MCF 10A (cell line): Measurements from ENCODE around the gene RRM2. TPM values are rescaled to one million over a fixed set of nuclear protein-coding genes. Genes with fewer than 3 reads are reported as not detected.
A peak's percentile ranks its signal among the peaks of the same experiment; 100 is the strongest.

Source experiments
- BruUV-seq: library from RNA; stranded (reverse); fragments of 400-500 nt; replicated peaks from 2 replicates; lab custom pipeline; 2021; lab: Mats Ljungman, UMichigan
- CTCF ChIA-PET: fragments of 300-600 bp; sonication (Branson Sonifier 250); formaldehyde crosslinking; extraction: SDS; loops from one replicate; lab custom pipeline; 2021; ENCODE audit warnings: antibody characterized with exemption, inconsistent platforms; lab: Yijun Ruan, JAX
- POLR2A ChIA-PET: fragments of 300-600, 350-650 bp; sonication (Branson Sonifier 250); formaldehyde crosslinking; extraction: SDS; loops from one replicate; lab custom pipeline; 2020; ENCODE audit warnings: antibody characterized with exemption, inconsistent platforms; lab: Yijun Ruan, JAX
- DNase-seq: peaks from one replicate; pipeline ENCODE4 v3.0.0-alpha.2; 2018; ENCODE audit not compliant: unreplicated experiment
- H3K27ac Mint-ChIP-seq: one replicate; pipeline ENCODE4 v1.8.0; 2022; ENCODE audit warnings: mild to moderate bottlenecking, low read depth, mixed read lengths; ENCODE audit not compliant: unreplicated experiment
- H3K27me3 Mint-ChIP-seq: one replicate; pipeline ENCODE4 v1.8.0; 2022; ENCODE audit warnings: mixed read lengths; ENCODE audit not compliant: insufficient read depth, unreplicated experiment
- H3K36me3 Mint-ChIP-seq: one replicate; pipeline ENCODE4 v1.8.0; 2022; ENCODE audit warnings: mild to moderate bottlenecking, moderate library complexity, mixed read lengths; ENCODE audit not compliant: insufficient read depth, unreplicated experiment
- H3K4me1 Mint-ChIP-seq: one replicate; pipeline ENCODE4 v1.8.0; 2022; ENCODE audit warnings: mixed read lengths; ENCODE audit not compliant: insufficient read depth, unreplicated experiment
- H3K4me3 Mint-ChIP-seq: one replicate; pipeline ENCODE4 v1.8.0; 2022; ENCODE audit warnings: mild to moderate bottlenecking, moderate library complexity, mixed read lengths; ENCODE audit not compliant: unreplicated experiment
- H3K9me3 Mint-ChIP-seq: one replicate; pipeline ENCODE4 v1.8.0; 2022; ENCODE audit warnings: mixed read lengths; ENCODE audit not compliant: unreplicated experiment
- intact Hi-C: fragments of 100-400 bp; cut with micrococcal nuclease; formaldehyde crosslinking; loops from 2 replicates; pipeline ENCODE4 v1.14.1; 2022
- total RNA-seq: library from RNA; stranded (reverse); gene quantifications from 2 replicates; pipeline ENCODE4 v1.2.3, GENCODE V29; 2022
- TF ChIP-seq, protein P1 (sequence below): fragments of 200-600 bp; IDR thresholded peaks from one replicate; pipeline ENCODE4 v1.8.0; 2022; ENCODE audit warnings: antibody characterized with exemption, mild to moderate bottlenecking; ENCODE audit not compliant: unreplicated experiment

The RRM2 gene
- total RNA-seq, 1 experiment from 2014 or later: 41.8 TPM

DNA sequence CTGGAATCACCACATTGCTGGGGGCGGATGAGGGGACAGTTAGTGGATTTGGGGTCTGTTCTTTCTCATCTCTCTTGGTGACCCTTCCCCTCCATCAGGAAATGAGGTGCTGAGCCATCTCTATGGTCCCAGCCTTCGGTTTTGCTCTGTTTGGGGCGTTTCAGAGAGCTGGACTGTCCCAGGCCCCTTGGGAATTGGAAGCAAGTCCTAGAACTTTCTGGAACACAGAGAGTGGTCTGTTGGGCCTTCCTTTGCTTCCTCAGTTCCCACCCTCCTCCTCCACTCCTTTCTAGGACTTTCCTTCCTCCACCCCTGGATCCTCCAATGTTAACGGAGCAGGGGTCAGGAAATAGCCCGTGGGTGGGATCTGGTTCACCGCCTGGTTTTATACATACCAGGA is 17.0 kb downstream of the RRM2 start:
- Mint-ChIP-seq H3K4me3 (no peak overlapping the region), H3K36me3 (peaks cover 4% of the 10 kb centered on the region), H3K4me1 (peaks cover 13% of the 10 kb centered on the region), H3K27ac (no peak overlapping the region), H3K27me3 (no peaks in the 10 kb centered on the region), H3K9me3 (no peaks in the 10 kb centered on the region)
- no TSS peak for BruUV-seq
- intact Hi-C loops: loop anchor here (5.0 kb wide), 1 partner anchor 163 kb away; the partner anchor contains the start of gene HPCAL1
- CTCF ChIA-PET: interaction anchor here (0.7 to 5.7 kb wide), 9 partner anchors 9 to 307 kb away, joined by 3 to 85 read pairs (median 4); no protein-coding TSS in a partner anchor
- POLR2A ChIA-PET: interaction anchor here (0.7 to 4.5 kb wide), 3 partner anchors 9 to 292 kb away, joined by 3 to 10 read pairs (median 3); no protein-coding TSS in a partner anchor
- no peak for DNase-seq
- TF ChIP-seq, protein P1, sequence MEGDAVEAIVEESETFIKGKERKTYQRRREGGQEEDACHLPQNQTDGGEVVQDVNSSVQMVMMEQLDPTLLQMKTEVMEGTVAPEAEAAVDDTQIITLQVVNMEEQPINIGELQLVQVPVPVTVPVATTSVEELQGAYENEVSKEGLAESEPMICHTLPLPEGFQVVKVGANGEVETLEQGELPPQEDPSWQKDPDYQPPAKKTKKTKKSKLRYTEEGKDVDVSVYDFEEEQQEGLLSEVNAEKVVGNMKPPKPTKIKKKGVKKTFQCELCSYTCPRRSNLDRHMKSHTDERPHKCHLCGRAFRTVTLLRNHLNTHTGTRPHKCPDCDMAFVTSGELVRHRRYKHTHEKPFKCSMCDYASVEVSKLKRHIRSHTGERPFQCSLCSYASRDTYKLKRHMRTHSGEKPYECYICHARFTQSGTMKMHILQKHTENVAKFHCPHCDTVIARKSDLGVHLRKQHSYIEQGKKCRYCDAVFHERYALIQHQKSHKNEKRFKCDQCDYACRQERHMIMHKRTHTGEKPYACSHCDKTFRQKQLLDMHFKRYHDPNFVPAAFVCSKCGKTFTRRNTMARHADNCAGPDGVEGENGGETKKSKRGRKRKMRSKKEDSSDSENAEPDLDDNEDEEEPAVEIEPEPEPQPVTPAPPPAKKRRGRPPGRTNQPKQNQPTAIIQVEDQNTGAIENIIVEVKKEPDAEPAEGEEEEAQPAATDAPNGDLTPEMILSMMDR: no peak

DNA sequence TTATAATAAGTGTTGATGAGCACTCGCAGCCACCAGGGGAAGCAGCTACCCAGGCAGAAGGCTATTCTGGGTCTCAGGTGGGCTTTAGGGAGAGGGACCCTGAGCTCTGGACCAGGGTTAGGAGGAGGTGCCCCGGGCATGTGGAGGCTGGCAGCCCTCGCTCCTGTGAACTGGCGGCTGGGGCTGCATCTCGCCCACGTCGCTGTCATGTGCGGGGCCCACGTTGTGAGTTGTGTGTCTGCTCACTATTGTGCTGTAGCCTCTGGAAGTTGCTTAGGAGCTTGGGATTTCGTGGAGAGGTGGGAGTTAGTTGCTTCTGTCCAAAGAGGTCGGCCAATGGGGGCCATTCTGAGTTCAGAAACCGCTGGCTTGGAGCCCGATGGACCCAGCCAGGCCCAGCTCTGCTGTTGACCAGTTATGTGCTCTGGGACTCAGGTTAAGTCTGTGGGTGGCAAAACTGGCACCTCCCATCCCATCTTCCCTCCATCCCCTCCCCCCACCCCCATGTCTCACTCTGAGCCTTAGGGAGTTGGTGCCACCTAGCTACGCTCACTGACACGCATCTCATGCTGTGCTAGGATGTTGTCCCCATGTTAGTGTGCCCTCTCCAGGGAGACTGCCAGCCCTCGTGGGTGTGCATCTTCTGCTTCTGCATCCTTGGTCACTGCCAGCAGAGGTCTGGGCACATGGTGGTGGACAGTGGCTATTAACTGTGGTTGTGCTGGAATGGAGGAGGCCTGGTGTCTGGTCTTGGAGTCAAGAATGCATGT is 18.5 kb downstream of the RRM2 start:
- Mint-ChIP-seq H3K27me3 (no peaks in the 10 kb centered on the region), H3K4me3 (no peak overlapping the region), H3K27ac (no peak overlapping the region), H3K36me3 (peaks cover 4% of the 10 kb centered on the region), H3K4me1 (peaks cover 8% of the 10 kb centered on the region), H3K9me3 (no peaks in the 10 kb centered on the region)
- TF ChIP-seq, protein P1: no peak
- CTCF ChIA-PET: interaction anchor here (0.6 to 5.7 kb wide), 17 partner anchors 9 to 459 kb away, joined by 3 to 85 read pairs (median 3); partner anchors contain the start of gene HPCAL1
- POLR2A ChIA-PET: interaction anchor here (1.4 to 4.5 kb wide), 2 partner anchors 10 to 268 kb away, joined by 3 to 10 read pairs; no protein-coding TSS in a partner anchor
- intact Hi-C loops: loop anchor here (5.0 kb wide), 1 partner anchor 266 kb away; no protein-coding TSS in a partner anchor
- no TSS peak for BruUV-seq
- no peak for DNase-seq

DNA sequence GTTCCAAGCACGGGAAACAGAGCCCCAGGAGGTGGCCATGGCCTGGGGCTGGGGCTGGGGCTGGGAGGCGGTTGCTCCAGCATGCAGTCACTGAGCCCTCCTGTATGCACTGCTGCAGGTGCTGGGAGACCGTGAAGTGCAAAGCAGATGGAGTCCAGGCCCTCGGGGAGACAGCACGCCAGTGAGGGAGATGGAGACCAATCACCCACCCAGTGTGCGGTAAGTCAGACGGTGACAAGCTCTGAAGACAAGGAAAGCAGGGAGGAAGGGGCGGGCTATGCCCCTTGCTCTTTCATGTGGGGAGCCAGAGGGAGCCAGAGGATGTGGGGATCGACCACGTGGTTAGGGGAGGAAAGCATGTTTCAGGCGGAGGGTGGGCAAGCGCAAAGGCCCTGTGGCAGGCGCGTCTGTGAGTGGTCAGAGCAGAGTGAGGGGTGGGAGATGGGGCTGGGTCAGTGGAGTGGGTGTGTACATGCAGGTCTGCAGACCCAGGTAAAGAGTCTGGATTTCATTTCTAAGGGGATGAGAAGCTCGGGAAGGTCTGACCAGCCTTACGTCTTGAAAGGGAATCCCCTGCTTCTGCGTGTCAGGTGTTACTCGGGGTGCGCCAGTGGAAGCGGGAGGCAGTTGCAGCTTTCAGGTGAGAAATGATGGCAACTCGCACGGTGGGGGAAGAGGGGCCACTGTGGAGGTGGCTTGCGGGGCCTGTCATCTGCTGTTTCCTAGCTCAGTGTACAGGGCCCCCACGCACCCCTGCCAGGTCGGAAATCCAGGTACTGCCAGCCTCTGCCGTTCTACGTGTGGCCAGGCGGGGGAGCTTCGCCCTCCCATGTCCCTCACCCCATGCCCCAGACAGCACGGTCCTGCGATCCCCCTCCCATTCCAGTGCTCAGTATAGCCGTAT is 19.4 kb downstream of the RRM2 start:
- H3K4me3 Mint-ChIP-seq: no peak overlapping the region
- intact Hi-C loops: loop anchor here (5.0 kb wide), 1 partner anchor 265 kb away; no protein-coding TSS in a partner anchor
- H3K36me3 Mint-ChIP-seq: peaks cover 4% of the 10 kb centered on the region
- POLR2A ChIA-PET: no interaction called here
- H3K27me3 Mint-ChIP-seq: no peaks in the 10 kb centered on the region
- CTCF ChIA-PET: interaction anchor here (0.6 to 5.7 kb wide), 23 partner anchors 8 to 328 kb away, joined by 3 to 85 read pairs (median 3); no protein-coding TSS in a partner anchor
- no peak overlapping the region for H3K27ac Mint-ChIP-seq
- no TSS peak for BruUV-seq
- TF ChIP-seq, protein P1: peak; percentile 52
- peak; percentile 28 for DNase-seq
- peaks cover 5% of the 10 kb centered on the region for H3K4me1 Mint-ChIP-seq
- H3K9me3 Mint-ChIP-seq: no peaks in the 10 kb centered on the region
